K562 (cell line): Measurements from ENCODE around the gene SRM. TPM values are rescaled to one million over a fixed set of nuclear protein-coding genes. Genes with fewer than 3 reads are reported as not detected.
A peak's percentile ranks its signal among the peaks of the same experiment; 100 is the strongest.

ENCODE experiments used
- ATAC-seq: fragments of 200-7000 bp; cut with Tn5 transposase; 3 replicates; pipeline ENCODE4 v1.9.1; 2020; ENCODE audit warnings: moderate library complexity
- BruUV-seq: library from RNA; stranded (reverse); fragments of 400-500 nt; replicated peaks from 2 replicates; lab custom pipeline; 2021; lab: Mats Ljungman, UMichigan
- CTCF ChIA-PET: fragments of 300-600 bp; formaldehyde crosslinking; extraction: SDS; loops from one replicate; lab custom pipeline; 2021; ENCODE audit warnings: low intra/inter-chr PET ratio; lab: Yijun Ruan, JAX
- POLR2A ChIA-PET: fragments of 300-600, 350-650 bp; sonication (Branson Sonifier 250); formaldehyde crosslinking; extraction: SDS; loops from one replicate; lab custom pipeline; 2021; ENCODE audit warnings: antibody characterized with exemption, inconsistent platforms; lab: Yijun Ruan, JAX
- DNase-seq, 4 experiments: peaks; one replicate each; pipeline versions ENCODE4 v3.0.0 to v3.0.0-alpha.2; 2011 to 2018; ENCODE audit warnings: low spot score in 3 of 4, mixed read lengths in 3 of 4; ENCODE audit errors: extremely low read depth in 1 of 4
- FAIRE-seq: peaks from 2 replicates; lab custom pipeline; 2011; peaks lifted over from hg19 to GRCh38; lab: Jason Lieb, UNC
- H2AFZ ChIP-seq: 2 replicates; pipeline ENCODE4 v1.6.0; 2011; ENCODE audit warnings: low read depth, low read length, control low read depth, inconsistent platforms
- H3K27ac ChIP-seq: fragments of 200-600 bp; 3 replicates; pipeline ENCODE4 v1.8.0; 2011; ENCODE audit warnings: low read depth, mild to moderate bottlenecking, control low read depth, inconsistent platforms, low read length, moderate library complexity, mixed read lengths; ENCODE audit errors: extremely low read depth
- H3K27me3 ChIP-seq, 2 experiments: fragments of 300-600 bp in 1 of 2; 2 replicates in 1 of 2; 3 replicates in 1 of 2; pipeline versions ENCODE4 v1.6.0 to v1.8.0; 2011; ENCODE audit warnings: inconsistent platforms in 2 of 2, low read length in 2 of 2, mild to moderate bottlenecking in 1 of 2, mixed read lengths in 1 of 2, moderate library complexity in 1 of 2; ENCODE audit not compliant: control insufficient read depth in 2 of 2, insufficient read depth in 2 of 2
- H3K36me3 ChIP-seq: fragments of 300-600 bp; 3 replicates; pipeline ENCODE4 v1.8.0; 2011; ENCODE audit warnings: mild to moderate bottlenecking, low read length, inconsistent platforms; ENCODE audit not compliant: control insufficient read depth, insufficient read depth
- H3K4me1 ChIP-seq, 2 experiments: fragments of 200-600 bp in 1 of 2; replicated peaks in 1 of 2; 2 replicates in 1 of 2; 3 replicates in 1 of 2; pipeline versions ENCODE4 v1.5.1 to v1.8.0; 2011; ENCODE audit warnings: inconsistent platforms in 2 of 2, low read length in 2 of 2, mild to moderate bottlenecking in 1 of 2, mixed read lengths in 1 of 2, moderate library complexity in 1 of 2; ENCODE audit not compliant: control insufficient read depth in 2 of 2, insufficient read depth in 2 of 2
- H3K4me2 ChIP-seq: 2 replicates; pipeline ENCODE4 v1.6.1; 2011; ENCODE audit warnings: low read length, control low read depth, inconsistent platforms, mixed read lengths; ENCODE audit not compliant: insufficient read depth
- H3K4me3 ChIP-seq: fragments of 200-600 bp; sonication (generic), shearing (Covaris generic); 2 replicates; pipeline ENCODE4 v1.5.1; 2016; ENCODE audit warnings: control low read depth, inconsistent platforms
- H3K79me2 ChIP-seq: fragments of 200-600 bp; 3 replicates; pipeline ENCODE4 v1.8.0; 2011; ENCODE audit warnings: low read length, inconsistent platforms; ENCODE audit not compliant: control insufficient read depth, insufficient read depth
- H3K9ac ChIP-seq, 2 experiments: 2 replicates each; pipeline versions ENCODE4 v1.6.0 to v1.6.1; 2011; ENCODE audit warnings: low read depth in 2 of 2, low read length in 2 of 2, control low read depth in 1 of 2, inconsistent platforms in 1 of 2, mild to moderate bottlenecking in 1 of 2, mixed read lengths in 1 of 2; ENCODE audit not compliant: insufficient read depth in 1 of 2
- H3K9me1 ChIP-seq: one replicate; pipeline ENCODE4 v1.6.0; 2011; ENCODE audit warnings: inconsistent platforms, mild to moderate bottlenecking, low read length, moderate library complexity; ENCODE audit not compliant: control insufficient read depth, insufficient read depth
- H3K9me3 ChIP-seq: replicated peaks from 2 replicates; pipeline ENCODE4 v1.5.1; 2011; ENCODE audit warnings: low read depth, low read length, inconsistent platforms; ENCODE audit not compliant: control insufficient read depth, insufficient read depth
- H4K20me1 ChIP-seq: replicated peaks from 2 replicates; pipeline ENCODE4 v1.6.1; 2011; ENCODE audit warnings: low read length, inconsistent platforms, mixed read lengths; ENCODE audit not compliant: control insufficient read depth, insufficient read depth
- BRD9 ChIP-seq: fragments of 450-650 bp; IDR thresholded peaks from 2 replicates; pipeline ENCODE4 v1.6.1; 2018; ENCODE audit warnings: low read depth; ENCODE audit not compliant: partially characterized antibody
- CBX5 ChIP-seq: IDR thresholded peaks from 2 replicates; pipeline ENCODE4 v1.6.1; 2014; ENCODE audit warnings: low read depth, borderline replicate concordance
- MEIS2 ChIP-seq: fragments of 450-650 bp; IDR thresholded peaks from 2 replicates; pipeline ENCODE4 v1.6.1; 2014; ENCODE audit warnings: mild to moderate bottlenecking; ENCODE audit not compliant: partially characterized antibody
- PBX2 ChIP-seq, 2 experiments: IDR thresholded peaks in 1 of 2; conservative IDR thresholded peaks in 1 of 2; 2 replicates each; pipeline ENCODE4 v1.6.1; 2016; ENCODE audit warnings: low read depth in 2 of 2, mild to moderate bottlenecking in 1 of 2, missing compliant biosample characterization in 1 of 2, missing genetic modification characterization in 1 of 2, moderate library complexity in 1 of 2
- RBM17 ChIP-seq: fragments of 200-400 bp; formaldehyde crosslinking; IDR thresholded peaks from 2 replicates; pipeline ENCODE4 v1.6.1; 2017; ENCODE audit warnings: low read depth, mild to moderate bottlenecking, low read length, borderline replicate concordance
- SMARCA4 ChIP-seq: fragments of 450-650 bp; IDR thresholded peaks from 2 replicates; pipeline ENCODE4 v1.6.1; 2016
- ZNF184 ChIP-seq: sonication (generic); formaldehyde crosslinking; IDR thresholded peaks from 2 replicates; pipeline ENCODE4 v1.5.0; 2020; ENCODE audit warnings: missing genetic modification reagents
- WGBS: fragments of 100-300 bp; shearing (Covaris generic); methylation state at CpG from one replicate; pipeline ENCODE4 v1.1.6; 2016; ENCODE audit warnings: low coverage, mixed read lengths; ENCODE audit not compliant: insufficient coverage; ENCODE audit errors: missing lambda C conversion rate; 5-methylcytosine and 5-hydroxymethylcytosine counted together
- in situ Hi-C: fragments of 300-500 bp; cut with MboI; formaldehyde crosslinking; loops from 4 replicates; pipeline ENCODE4 v1.15.0; 2018; ENCODE audit warnings: inconsistent platforms, mixed read lengths
- intact Hi-C: fragments of 100-400 bp; cut with micrococcal nuclease; formaldehyde crosslinking; loops from 2 replicates; pipeline ENCODE4 v1.14.2; 2022
- polyA plus RNA-seq, 8 experiments: library from polyadenylated mRNA; depleted of rRNA in 4 of 8; stranded (reverse) in 5 of 8; unstranded in 3 of 8; fragments of >200 nt; fragmentation: Nextera tagmentation in 2 of 8; fragmentation: Illumina TruSeq in 1 of 8; extraction: Ambion mirVana in 2 of 8; extraction: Trizol in 1 of 8; gene quantifications; 2 replicates each; pipeline versions ENCODE4 v1.2.1 to v1.2.3, GENCODE V29; 2011 to 2014; ENCODE audit warnings: inconsistent platforms in 1 of 8, missing spikeins in 1 of 8
- total RNA-seq, 7 experiments: library from RNA; depleted of rRNA in 6 of 7; stranded (reverse); fragments of >200 nt in 6 of 7; fragmentation: Illumina TruSeq in 2 of 7; extraction: Trizol in 2 of 7; gene quantifications; 2 replicates each; pipeline versions ENCODE4 v1.2.1 to v1.2.3, GENCODE V29; 2011 to 2021; ENCODE audit warnings: low replicate concordance in 1 of 7
- TF ChIP-seq, protein P1 (sequence below): sonication (generic); formaldehyde crosslinking; IDR thresholded peaks from 2 replicates; pipeline ENCODE4 v1.8.0; 2022; ENCODE audit warnings: mild to moderate bottlenecking, missing genetic modification reagents
- TF ChIP-seq, protein P2 (sequence below): fragments of 450-650 bp; IDR thresholded peaks from 2 replicates; pipeline ENCODE4 v1.6.1; 2017; ENCODE audit warnings: antibody characterized with exemption

SRM gene
- total and polyA plus RNA-seq, 9 of the 15 experiments (the other 6 are each of a cell fraction or from before 2014, with no cell fraction given): 23.9 to 373 (median 82.5) TPM

DNA sequence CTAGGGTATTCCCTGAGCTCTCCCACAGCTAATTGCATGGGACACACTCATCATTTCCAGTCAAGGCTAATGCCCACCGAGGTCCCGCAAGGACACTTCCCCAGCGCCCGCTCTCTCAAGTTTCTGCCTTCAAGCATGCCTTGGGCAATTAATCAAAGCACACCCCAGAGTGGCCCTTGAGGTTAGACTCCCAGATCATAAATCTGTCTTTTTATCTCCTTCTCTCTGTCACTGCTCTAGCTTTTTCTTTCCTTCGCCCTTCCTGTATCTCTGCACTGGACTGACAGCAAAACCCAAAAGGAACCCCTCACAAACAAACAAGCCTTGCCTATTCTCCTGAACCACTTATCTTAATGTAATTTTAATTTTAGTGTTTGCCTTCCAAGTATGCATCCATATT, 47.8 kb upstream of the SRM start:
- no peak for TF ChIP-seq CBX5
- TF ChIP-seq, protein P1, sequence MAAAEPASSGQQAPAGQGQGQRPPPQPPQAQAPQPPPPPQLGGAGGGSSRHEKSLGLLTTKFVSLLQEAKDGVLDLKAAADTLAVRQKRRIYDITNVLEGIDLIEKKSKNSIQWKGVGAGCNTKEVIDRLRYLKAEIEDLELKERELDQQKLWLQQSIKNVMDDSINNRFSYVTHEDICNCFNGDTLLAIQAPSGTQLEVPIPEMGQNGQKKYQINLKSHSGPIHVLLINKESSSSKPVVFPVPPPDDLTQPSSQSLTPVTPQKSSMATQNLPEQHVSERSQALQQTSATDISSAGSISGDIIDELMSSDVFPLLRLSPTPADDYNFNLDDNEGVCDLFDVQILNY: no peak
- no peak for TF ChIP-seq ZNF184
- peak; percentile 65 for TF ChIP-seq MEIS2
- no peak for TF ChIP-seq PBX2 (CRISPR knock-in tag; IDR thresholded peaks at IDR 0.05; ENCODE audit: low read depth)
- peak; percentile 93 for TF ChIP-seq PBX2 (tag; conservative IDR thresholded peaks at IDR 0.05; ENCODE audit: low read depth)
- no peak for TF ChIP-seq BRD9
- TF ChIP-seq, protein P2, sequence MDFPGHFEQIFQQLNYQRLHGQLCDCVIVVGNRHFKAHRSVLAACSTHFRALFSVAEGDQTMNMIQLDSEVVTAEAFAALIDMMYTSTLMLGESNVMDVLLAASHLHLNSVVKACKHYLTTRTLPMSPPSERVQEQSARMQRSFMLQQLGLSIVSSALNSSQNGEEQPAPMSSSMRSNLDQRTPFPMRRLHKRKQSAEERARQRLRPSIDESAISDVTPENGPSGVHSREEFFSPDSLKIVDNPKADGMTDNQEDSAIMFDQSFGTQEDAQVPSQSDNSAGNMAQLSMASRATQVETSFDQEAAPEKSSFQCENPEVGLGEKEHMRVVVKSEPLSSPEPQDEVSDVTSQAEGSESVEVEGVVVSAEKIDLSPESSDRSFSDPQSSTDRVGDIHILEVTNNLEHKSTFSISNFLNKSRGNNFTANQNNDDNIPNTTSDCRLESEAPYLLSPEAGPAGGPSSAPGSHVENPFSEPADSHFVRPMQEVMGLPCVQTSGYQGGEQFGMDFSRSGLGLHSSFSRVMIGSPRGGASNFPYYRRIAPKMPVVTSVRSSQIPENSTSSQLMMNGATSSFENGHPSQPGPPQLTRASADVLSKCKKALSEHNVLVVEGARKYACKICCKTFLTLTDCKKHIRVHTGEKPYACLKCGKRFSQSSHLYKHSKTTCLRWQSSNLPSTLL: no peak
- TF ChIP-seq SMARCA4: no peak
- TF ChIP-seq RBM17: no peak
- no peak overlapping the region for H3K4me2 ChIP-seq
- peaks cover 63% of the 10 kb centered on the region for H3K36me3 ChIP-seq
- H3K27me3 ChIP-seq: no peaks in the 10 kb centered on the region
- ATAC-seq (no peak), DNase-seq (no peak), FAIRE-seq (no peak)
- H3K9ac ChIP-seq: no peak overlapping the region
- 85% methylated on average over 5 of the region's 5 CpGs for WGBS
- no peaks in the 10 kb centered on the region for H4K20me1 ChIP-seq
- CTCF ChIA-PET: no interaction called here
- no peaks in the 10 kb centered on the region for H3K79me2 ChIP-seq
- POLR2A ChIA-PET: interaction anchor here (1.2 to 4.2 kb wide), 2 partner anchors 9 to 17 kb away, joined by 3 to 28 read pairs; partner anchors contain the start of gene EXOSC10
- H2AFZ ChIP-seq: no peak overlapping the region
- no peak overlapping the region for H3K4me3 ChIP-seq
- no TSS peak for BruUV-seq
- intact Hi-C loops (no loop called here), in situ Hi-C loops (no loop called here)
- H3K9me1 ChIP-seq: no peaks in the 10 kb centered on the region
- no peaks in the 10 kb centered on the region for H3K4me1 ChIP-seq
- no peak overlapping the region for H3K27ac ChIP-seq
- H3K9me3 ChIP-seq: no peaks in the 10 kb centered on the region
